Measurements from ENCODE around the gene RPS6KA5.

DNA sequence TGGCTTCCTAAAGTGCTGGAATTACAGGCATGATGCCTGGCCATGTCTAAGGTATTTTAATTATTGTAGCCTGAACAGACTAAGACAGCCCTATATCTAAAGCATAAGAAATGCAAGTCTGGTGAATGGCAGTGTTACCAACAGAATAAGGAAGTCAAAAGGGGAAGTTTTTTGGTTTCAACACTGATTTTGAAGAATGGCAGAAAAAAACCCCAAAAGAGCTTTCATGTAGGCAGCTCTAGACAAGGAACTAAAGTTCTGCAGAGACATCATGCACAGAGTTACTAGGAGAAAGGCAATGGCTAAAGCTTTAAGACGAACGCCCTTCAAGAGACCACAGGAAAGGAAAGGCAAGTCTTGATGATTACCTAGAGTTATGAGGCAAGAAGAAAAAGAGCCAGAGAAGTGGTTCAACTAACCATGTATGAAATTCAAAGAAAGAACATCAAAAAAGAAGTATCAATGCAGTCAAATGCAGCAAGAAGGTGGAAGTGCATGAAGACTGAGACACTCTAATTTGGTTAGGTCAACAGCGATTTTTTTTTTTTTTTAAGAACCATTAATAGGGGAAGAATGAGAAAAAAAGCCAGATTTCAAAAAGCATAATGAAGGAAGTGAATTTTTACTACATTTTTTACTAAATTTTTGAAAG lies 50.8 kb downstream of the RPS6KA5 start:
- TF ChIP-seq, protein P1, sequence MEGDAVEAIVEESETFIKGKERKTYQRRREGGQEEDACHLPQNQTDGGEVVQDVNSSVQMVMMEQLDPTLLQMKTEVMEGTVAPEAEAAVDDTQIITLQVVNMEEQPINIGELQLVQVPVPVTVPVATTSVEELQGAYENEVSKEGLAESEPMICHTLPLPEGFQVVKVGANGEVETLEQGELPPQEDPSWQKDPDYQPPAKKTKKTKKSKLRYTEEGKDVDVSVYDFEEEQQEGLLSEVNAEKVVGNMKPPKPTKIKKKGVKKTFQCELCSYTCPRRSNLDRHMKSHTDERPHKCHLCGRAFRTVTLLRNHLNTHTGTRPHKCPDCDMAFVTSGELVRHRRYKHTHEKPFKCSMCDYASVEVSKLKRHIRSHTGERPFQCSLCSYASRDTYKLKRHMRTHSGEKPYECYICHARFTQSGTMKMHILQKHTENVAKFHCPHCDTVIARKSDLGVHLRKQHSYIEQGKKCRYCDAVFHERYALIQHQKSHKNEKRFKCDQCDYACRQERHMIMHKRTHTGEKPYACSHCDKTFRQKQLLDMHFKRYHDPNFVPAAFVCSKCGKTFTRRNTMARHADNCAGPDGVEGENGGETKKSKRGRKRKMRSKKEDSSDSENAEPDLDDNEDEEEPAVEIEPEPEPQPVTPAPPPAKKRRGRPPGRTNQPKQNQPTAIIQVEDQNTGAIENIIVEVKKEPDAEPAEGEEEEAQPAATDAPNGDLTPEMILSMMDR (IDR thresholded peaks at IDR 0.05), result no peak
- TF ChIP-seq SIN3A (IDR thresholded peaks at IDR 0.05; ENCODE audit: borderline replicate concordance, insufficient read depth, low read depth, low read length) (no peak), POLR2AphosphoS5 (IDR thresholded peaks at IDR 0.05; ENCODE audit: low read depth, low read length) (no peak), TCF7L2 (IDR thresholded peaks at IDR 0.05; ENCODE audit: low read depth, low read length) (no peak)
